K562 (cell line): ENCODE results near the gene GRK3. TPM values are rescaled to one million over a fixed set of nuclear protein-coding genes. Genes with fewer than 3 reads are reported as not detected.

ENCODE experiments used
- ATAC-seq: fragments of 200-7000 bp; cut with Tn5 transposase; 3 replicates; pipeline ENCODE4 v1.9.1; 2020; ENCODE audit warnings: moderate library complexity
- BruUV-seq: library from RNA; stranded (reverse); fragments of 400-500 nt; replicated peaks from 2 replicates; lab custom pipeline; 2021; lab: Mats Ljungman, UMichigan
- CTCF ChIA-PET: fragments of 300-600 bp; formaldehyde crosslinking; extraction: SDS; loops from one replicate; lab custom pipeline; 2021; ENCODE audit warnings: low intra/inter-chr PET ratio; lab: Yijun Ruan, JAX
- POLR2A ChIA-PET: fragments of 300-600, 350-650 bp; sonication (Branson Sonifier 250); formaldehyde crosslinking; extraction: SDS; loops from one replicate; lab custom pipeline; 2021; ENCODE audit warnings: antibody characterized with exemption, inconsistent platforms; lab: Yijun Ruan, JAX
- DNase-seq, 4 experiments: peaks; one replicate each; pipeline versions ENCODE4 v3.0.0 to v3.0.0-alpha.2; 2011 to 2018; ENCODE audit warnings: low spot score in 3 of 4, mixed read lengths in 3 of 4; ENCODE audit errors: extremely low read depth in 1 of 4
- FAIRE-seq: peaks from 2 replicates; lab custom pipeline; 2011; peaks lifted over from hg19 to GRCh38; lab: Jason Lieb, UNC
- H2AFZ ChIP-seq: 2 replicates; pipeline ENCODE4 v1.6.0; 2011; ENCODE audit warnings: low read depth, low read length, control low read depth, inconsistent platforms
- H3K27ac ChIP-seq: fragments of 200-600 bp; 3 replicates; pipeline ENCODE4 v1.8.0; 2011; ENCODE audit warnings: low read depth, mild to moderate bottlenecking, control low read depth, inconsistent platforms, low read length, moderate library complexity, mixed read lengths; ENCODE audit errors: extremely low read depth
- H3K27me3 ChIP-seq, 2 experiments: fragments of 300-600 bp in 1 of 2; 2 replicates in 1 of 2; 3 replicates in 1 of 2; pipeline versions ENCODE4 v1.6.0 to v1.8.0; 2011; ENCODE audit warnings: inconsistent platforms in 2 of 2, low read length in 2 of 2, mild to moderate bottlenecking in 1 of 2, mixed read lengths in 1 of 2, moderate library complexity in 1 of 2; ENCODE audit not compliant: control insufficient read depth in 2 of 2, insufficient read depth in 2 of 2
- H3K36me3 ChIP-seq: fragments of 300-600 bp; 3 replicates; pipeline ENCODE4 v1.8.0; 2011; ENCODE audit warnings: mild to moderate bottlenecking, low read length, inconsistent platforms; ENCODE audit not compliant: control insufficient read depth, insufficient read depth
- H3K4me1 ChIP-seq, 2 experiments: fragments of 200-600 bp in 1 of 2; replicated peaks in 1 of 2; 2 replicates in 1 of 2; 3 replicates in 1 of 2; pipeline versions ENCODE4 v1.5.1 to v1.8.0; 2011; ENCODE audit warnings: inconsistent platforms in 2 of 2, low read length in 2 of 2, mild to moderate bottlenecking in 1 of 2, mixed read lengths in 1 of 2, moderate library complexity in 1 of 2; ENCODE audit not compliant: control insufficient read depth in 2 of 2, insufficient read depth in 2 of 2
- H3K4me2 ChIP-seq: 2 replicates; pipeline ENCODE4 v1.6.1; 2011; ENCODE audit warnings: low read length, control low read depth, inconsistent platforms, mixed read lengths; ENCODE audit not compliant: insufficient read depth
- H3K4me3 ChIP-seq: fragments of 200-600 bp; sonication (generic), shearing (Covaris generic); 2 replicates; pipeline ENCODE4 v1.5.1; 2016; ENCODE audit warnings: control low read depth, inconsistent platforms
- H3K79me2 ChIP-seq: fragments of 200-600 bp; 3 replicates; pipeline ENCODE4 v1.8.0; 2011; ENCODE audit warnings: low read length, inconsistent platforms; ENCODE audit not compliant: control insufficient read depth, insufficient read depth
- H3K9ac ChIP-seq, 2 experiments: 2 replicates each; pipeline versions ENCODE4 v1.6.0 to v1.6.1; 2011; ENCODE audit warnings: low read depth in 2 of 2, low read length in 2 of 2, control low read depth in 1 of 2, inconsistent platforms in 1 of 2, mild to moderate bottlenecking in 1 of 2, mixed read lengths in 1 of 2; ENCODE audit not compliant: insufficient read depth in 1 of 2
- H3K9me1 ChIP-seq: one replicate; pipeline ENCODE4 v1.6.0; 2011; ENCODE audit warnings: inconsistent platforms, mild to moderate bottlenecking, low read length, moderate library complexity; ENCODE audit not compliant: control insufficient read depth, insufficient read depth
- H3K9me3 ChIP-seq: replicated peaks from 2 replicates; pipeline ENCODE4 v1.5.1; 2011; ENCODE audit warnings: low read depth, low read length, inconsistent platforms; ENCODE audit not compliant: control insufficient read depth, insufficient read depth
- H4K20me1 ChIP-seq: replicated peaks from 2 replicates; pipeline ENCODE4 v1.6.1; 2011; ENCODE audit warnings: low read length, inconsistent platforms, mixed read lengths; ENCODE audit not compliant: control insufficient read depth, insufficient read depth
- ATF7 ChIP-seq: fragments of 450-650 bp; IDR thresholded peaks from 2 replicates; pipeline ENCODE4 v1.7.1; 2014; ENCODE audit warnings: mild to moderate bottlenecking, moderate library complexity
- WGBS: fragments of 100-300 bp; shearing (Covaris generic); methylation state at CpG from one replicate; pipeline ENCODE4 v1.1.6; 2016; ENCODE audit warnings: low coverage, mixed read lengths; ENCODE audit not compliant: insufficient coverage; ENCODE audit errors: missing lambda C conversion rate; 5-methylcytosine and 5-hydroxymethylcytosine counted together
- in situ Hi-C: fragments of 300-500 bp; cut with MboI; formaldehyde crosslinking; loops from 4 replicates; pipeline ENCODE4 v1.15.0; 2018; ENCODE audit warnings: inconsistent platforms, mixed read lengths
- intact Hi-C: fragments of 100-400 bp; cut with micrococcal nuclease; formaldehyde crosslinking; loops from 2 replicates; pipeline ENCODE4 v1.14.2; 2022
- polyA plus RNA-seq, 8 experiments: library from polyadenylated mRNA; depleted of rRNA in 4 of 8; stranded (reverse) in 5 of 8; unstranded in 3 of 8; fragments of >200 nt; fragmentation: Nextera tagmentation in 2 of 8; fragmentation: Illumina TruSeq in 1 of 8; extraction: Ambion mirVana in 2 of 8; extraction: Trizol in 1 of 8; gene quantifications; 2 replicates each; pipeline versions ENCODE4 v1.2.1 to v1.2.3, GENCODE V29; 2011 to 2014; ENCODE audit warnings: inconsistent platforms in 1 of 8, missing spikeins in 1 of 8
- total RNA-seq, 7 experiments: library from RNA; depleted of rRNA in 6 of 7; stranded (reverse); fragments of >200 nt in 6 of 7; fragmentation: Illumina TruSeq in 2 of 7; extraction: Trizol in 2 of 7; gene quantifications; 2 replicates each; pipeline versions ENCODE4 v1.2.1 to v1.2.3, GENCODE V29; 2011 to 2021; ENCODE audit warnings: low replicate concordance in 1 of 7
- TF ChIP-seq, protein P1 (sequence below): fragments of 200-800 bp; sonication (Bioruptor generic); IDR thresholded peaks from 2 replicates; pipeline ENCODE4 v1.6.1; 2016; ENCODE audit warnings: missing genetic modification characterization, missing compliant biosample characterization

The GRK3 gene
- total and polyA plus RNA-seq, 9 of the 15 experiments (the other 6 are each of a cell fraction or from before 2014, with no cell fraction given) = 1.4 to 7.6 (median 3.6) TPM

DNA sequence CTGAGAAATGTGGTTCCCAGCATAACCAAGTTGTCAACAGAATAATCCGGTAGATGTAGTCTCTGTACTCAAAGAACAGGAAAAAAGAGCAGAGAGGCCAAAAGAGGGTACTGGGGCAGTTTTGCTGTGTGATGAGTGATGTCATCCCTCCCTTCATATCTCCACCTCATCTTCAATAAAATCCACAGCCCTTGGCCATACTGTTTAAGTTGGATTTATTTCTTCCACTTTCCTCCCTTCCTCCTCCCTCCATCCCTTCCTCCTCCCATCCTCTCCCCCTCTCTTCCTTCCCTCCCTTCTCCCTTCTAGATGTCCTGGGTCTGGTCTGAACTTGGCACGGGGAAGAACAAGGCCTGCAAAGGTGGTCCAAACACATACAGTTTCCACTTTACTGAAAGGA, 18.2 kb upstream of the GRK3 start:
- ChIA-PET POLR2A (no interaction called here), CTCF (no interaction called here)
- Histone ChIP-seq H3K79me2 (no peaks in the 10 kb centered on the region), H4K20me1 (no peaks in the 10 kb centered on the region), H3K27ac (no peak overlapping the region), H2AFZ (peak overlapping the region; percentile 24; the same call in 1 of the 2 replicates), H3K4me1 (peaks cover 5 to 14% of the 10 kb centered on the region in 2 experiments; a peak in 4 of 5 replicates), H3K9me1 (no peaks in the 10 kb centered on the region), H3K9ac (no peak overlapping the region), H3K9me3 (no peaks in the 10 kb centered on the region), H3K36me3 (no peaks in the 10 kb centered on the region), H3K4me2 (no peak overlapping the region), H3K4me3 (no peak overlapping the region), H3K27me3 (no peaks in the 10 kb centered on the region; a peak in 2 of 5 replicates)
- intact Hi-C loops = loop anchor here (10.0 kb wide), 1 partner anchor 229 kb away; no protein-coding TSS in a partner anchor
- FAIRE-seq (no peak), DNase-seq (no peak), ATAC-seq (no peak)
- 44% methylated on average over 2 of the region's 2 CpGs for WGBS
- in situ Hi-C loops = no loop called here
- TF ChIP-seq ATF7 = 0 out of 2 replicates have a peak, but pooled peaks have one; percentile 11
- TF ChIP-seq, protein P1, sequence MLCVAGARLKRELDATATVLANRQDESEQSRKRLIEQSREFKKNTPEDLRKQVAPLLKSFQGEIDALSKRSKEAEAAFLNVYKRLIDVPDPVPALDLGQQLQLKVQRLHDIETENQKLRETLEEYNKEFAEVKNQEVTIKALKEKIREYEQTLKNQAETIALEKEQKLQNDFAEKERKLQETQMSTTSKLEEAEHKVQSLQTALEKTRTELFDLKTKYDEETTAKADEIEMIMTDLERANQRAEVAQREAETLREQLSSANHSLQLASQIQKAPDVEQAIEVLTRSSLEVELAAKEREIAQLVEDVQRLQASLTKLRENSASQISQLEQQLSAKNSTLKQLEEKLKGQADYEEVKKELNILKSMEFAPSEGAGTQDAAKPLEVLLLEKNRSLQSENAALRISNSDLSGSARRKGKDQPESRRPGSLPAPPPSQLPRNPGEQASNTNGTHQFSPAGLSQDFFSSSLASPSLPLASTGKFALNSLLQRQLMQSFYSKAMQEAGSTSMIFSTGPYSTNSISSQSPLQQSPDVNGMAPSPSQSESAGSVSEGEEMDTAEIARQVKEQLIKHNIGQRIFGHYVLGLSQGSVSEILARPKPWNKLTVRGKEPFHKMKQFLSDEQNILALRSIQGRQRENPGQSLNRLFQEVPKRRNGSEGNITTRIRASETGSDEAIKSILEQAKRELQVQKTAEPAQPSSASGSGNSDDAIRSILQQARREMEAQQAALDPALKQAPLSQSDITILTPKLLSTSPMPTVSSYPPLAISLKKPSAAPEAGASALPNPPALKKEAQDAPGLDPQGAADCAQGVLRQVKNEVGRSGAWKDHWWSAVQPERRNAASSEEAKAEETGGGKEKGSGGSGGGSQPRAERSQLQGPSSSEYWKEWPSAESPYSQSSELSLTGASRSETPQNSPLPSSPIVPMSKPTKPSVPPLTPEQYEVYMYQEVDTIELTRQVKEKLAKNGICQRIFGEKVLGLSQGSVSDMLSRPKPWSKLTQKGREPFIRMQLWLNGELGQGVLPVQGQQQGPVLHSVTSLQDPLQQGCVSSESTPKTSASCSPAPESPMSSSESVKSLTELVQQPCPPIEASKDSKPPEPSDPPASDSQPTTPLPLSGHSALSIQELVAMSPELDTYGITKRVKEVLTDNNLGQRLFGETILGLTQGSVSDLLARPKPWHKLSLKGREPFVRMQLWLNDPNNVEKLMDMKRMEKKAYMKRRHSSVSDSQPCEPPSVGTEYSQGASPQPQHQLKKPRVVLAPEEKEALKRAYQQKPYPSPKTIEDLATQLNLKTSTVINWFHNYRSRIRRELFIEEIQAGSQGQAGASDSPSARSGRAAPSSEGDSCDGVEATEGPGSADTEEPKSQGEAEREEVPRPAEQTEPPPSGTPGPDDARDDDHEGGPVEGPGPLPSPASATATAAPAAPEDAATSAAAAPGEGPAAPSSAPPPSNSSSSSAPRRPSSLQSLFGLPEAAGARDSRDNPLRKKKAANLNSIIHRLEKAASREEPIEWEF (CRISPR knock-in tag) = no peak
- no TSS peak for BruUV-seq
